Ascending aorta (tissue), 2 donors: ENCODE measurements around the gene FAM110D. TPM values are rescaled to one million over a fixed set of nuclear protein-coding genes. Genes with fewer than 3 reads are reported as not detected.

Experiments used
- DNase-seq, 2 donors: peaks; one replicate each; pipeline ENCODE4 v3.0.0-alpha.2; 2019; ENCODE audit warnings: low spot score in 2 of 2
- H3K27ac ChIP-seq, 2 donors: fragments of 200-600 bp; sonication (generic); one replicate each; pipeline ENCODE4 v1.5.1; 2016 to 2017; ENCODE audit warnings: mild to moderate bottlenecking in 1 of 2
- H3K27me3 ChIP-seq: fragments of 200-600 bp; sonication (generic); one replicate; pipeline ENCODE4 v1.5.1; 2017
- H3K36me3 ChIP-seq, 2 donors: fragments of 200-600 bp; sonication (generic); one replicate each; pipeline ENCODE4 v1.5.1; 2016
- H3K4me1 ChIP-seq, 2 donors: fragments of 200-600 bp; sonication (generic); one replicate each; pipeline ENCODE4 v1.5.1; 2016 to 2017; ENCODE audit warnings: mild to moderate bottlenecking in 1 of 2
- H3K4me3 ChIP-seq, 2 donors: fragments of 200-600 bp; sonication (generic); one replicate each; pipeline ENCODE4 v1.5.1; 2016 to 2017; ENCODE audit warnings: mild to moderate bottlenecking in 1 of 2
- H3K9me3 ChIP-seq, 2 donors: fragments of 200-600 bp; sonication (generic); one replicate each; pipeline ENCODE4 v1.5.1; 2016
- intact Hi-C: fragments of 100-400 bp; cut with DNase I; formaldehyde crosslinking; loops from one replicate; pipeline ENCODE4 v1.15.1; 2023
- total RNA-seq: library from RNA; depleted of rRNA; stranded (reverse); fragments of >200 nt; gene quantifications from one replicate; pipeline ENCODE4 v1.1.0, GENCODE V29; 2016
- TF ChIP-seq, protein P1 (sequence below), 3 experiments: fragments of 200-600 bp in 2 of 3; fragments of 450-650 bp in 1 of 3; sonication (generic) in 2 of 3; IDR thresholded peaks; one replicate each; pipeline ENCODE4 v1.5.1; 2016 to 2019; ENCODE audit warnings: antibody characterized with exemption in 3 of 3, mild to moderate bottlenecking in 1 of 3, moderate library complexity in 1 of 3

The FAM110D gene
- total RNA-seq, 1 donor from 2014 or later = 60.0 TPM

DNA sequence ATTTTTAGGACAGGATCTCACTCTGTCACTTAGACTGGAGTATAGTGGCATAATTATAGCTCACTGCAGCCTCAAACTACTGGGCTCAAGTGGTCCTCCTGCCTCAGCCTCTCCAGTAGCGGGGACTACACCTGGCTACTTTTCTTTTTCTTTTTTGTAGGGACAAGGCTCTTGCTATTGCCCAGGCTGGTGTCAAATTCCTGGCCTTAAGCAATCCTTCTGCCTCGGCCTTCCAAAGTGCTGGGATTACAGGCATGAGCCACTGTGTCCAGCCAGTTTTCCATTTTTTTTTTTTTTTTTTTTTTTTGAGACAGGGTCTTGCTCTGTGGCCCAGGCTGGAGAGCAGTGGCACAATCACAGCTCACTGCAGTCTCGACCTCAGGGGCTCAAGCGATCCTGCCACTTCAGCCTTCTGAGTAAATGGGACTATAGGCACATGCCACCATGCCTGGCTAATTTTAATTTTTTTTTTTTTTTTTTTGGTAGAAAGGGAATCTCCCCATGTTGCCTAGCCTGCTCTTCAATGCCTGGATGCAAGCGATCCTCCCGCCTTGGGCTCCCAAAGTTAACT lies 54.5 kb downstream of the FAM110D start:
- intact Hi-C loops = no loop called here
- Histone ChIP-seq H3K4me3 (no peak overlapping the region), H3K4me1 (no peaks in the 10 kb centered on the region), H3K36me3 (no peaks in the 10 kb centered on the region), H3K27ac (no peak overlapping the region), H3K9me3 (no peaks in the 10 kb centered on the region), H3K27me3 (no peaks in the 10 kb centered on the region)
- no peak for DNase-seq
- TF ChIP-seq, protein P1, sequence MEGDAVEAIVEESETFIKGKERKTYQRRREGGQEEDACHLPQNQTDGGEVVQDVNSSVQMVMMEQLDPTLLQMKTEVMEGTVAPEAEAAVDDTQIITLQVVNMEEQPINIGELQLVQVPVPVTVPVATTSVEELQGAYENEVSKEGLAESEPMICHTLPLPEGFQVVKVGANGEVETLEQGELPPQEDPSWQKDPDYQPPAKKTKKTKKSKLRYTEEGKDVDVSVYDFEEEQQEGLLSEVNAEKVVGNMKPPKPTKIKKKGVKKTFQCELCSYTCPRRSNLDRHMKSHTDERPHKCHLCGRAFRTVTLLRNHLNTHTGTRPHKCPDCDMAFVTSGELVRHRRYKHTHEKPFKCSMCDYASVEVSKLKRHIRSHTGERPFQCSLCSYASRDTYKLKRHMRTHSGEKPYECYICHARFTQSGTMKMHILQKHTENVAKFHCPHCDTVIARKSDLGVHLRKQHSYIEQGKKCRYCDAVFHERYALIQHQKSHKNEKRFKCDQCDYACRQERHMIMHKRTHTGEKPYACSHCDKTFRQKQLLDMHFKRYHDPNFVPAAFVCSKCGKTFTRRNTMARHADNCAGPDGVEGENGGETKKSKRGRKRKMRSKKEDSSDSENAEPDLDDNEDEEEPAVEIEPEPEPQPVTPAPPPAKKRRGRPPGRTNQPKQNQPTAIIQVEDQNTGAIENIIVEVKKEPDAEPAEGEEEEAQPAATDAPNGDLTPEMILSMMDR (IDR thresholded peaks at IDR 0.05) = no peak

Other genes with a start within 250 kb of the FAM110D start
- 1.3 TPM for gene PAFAH2, start 161.0 kb upstream of the FAM110D start, total RNA-seq
- 0.85 TPM for gene EXTL1, start 137.3 kb upstream of the FAM110D start, total RNA-seq
- gene SLC30A2, start 113.0 kb upstream of the FAM110D start, total RNA-seq = not detected
- not detected for gene TRIM63, start 91.4 kb upstream of the FAM110D start, total RNA-seq
- gene PDIK1L, start 47.3 kb upstream of the FAM110D start, total RNA-seq = 4.0 TPM
- gene C1orf232, start 9.9 kb downstream of the FAM110D start, total RNA-seq = not detected
- gene ZNF593, start 10.8 kb downstream of the FAM110D start, total RNA-seq = 90.0 TPM
- not detected for gene ZNF593OS, start 12.8 kb downstream of the FAM110D start, total RNA-seq
- gene CNKSR1, start 18.4 kb downstream of the FAM110D start, total RNA-seq = not detected
- not detected for gene CATSPER4, start 31.5 kb downstream of the FAM110D start, total RNA-seq
- 5.0 TPM for gene CEP85, start 75.1 kb downstream of the FAM110D start, total RNA-seq
- 228 TPM for gene SH3BGRL3, start 121.0 kb downstream of the FAM110D start, total RNA-seq
- gene UBXN11, start 147.6 kb downstream of the FAM110D start, total RNA-seq = 14.5 TPM
- gene CD52, start 158.9 kb downstream of the FAM110D start, total RNA-seq = not detected
- gene CRYBG2, start 195.1 kb downstream of the FAM110D start, total RNA-seq = not detected
- gene ZNF683, start 213.7 kb downstream of the FAM110D start, total RNA-seq = not detected